T-helper 2 cell treated with Interferon-gamma antibody and Interleukin-4, amounts not matched to agents 100 ng/mL and 5 ng/mL, for 36 hours (primary cell): ENCODE measurements around the gene HAP1. TPM values are rescaled to one million over a fixed set of nuclear protein-coding genes. Genes with fewer than 3 reads are reported as not detected.

Experiments used
- intact Hi-C: fragments of 100-400 bp; cut with micrococcal nuclease; formaldehyde crosslinking; loops from one replicate; pipeline ENCODE4 v1.15.1; 2023
- total RNA-seq: library from RNA; stranded (reverse); gene quantifications from 2 replicates; pipeline ENCODE4 v1.2.3, GENCODE V29; 2022

The HAP1 gene
- total RNA-seq, 1 donor from 2014 or later, result 0.36 TPM

DNA sequence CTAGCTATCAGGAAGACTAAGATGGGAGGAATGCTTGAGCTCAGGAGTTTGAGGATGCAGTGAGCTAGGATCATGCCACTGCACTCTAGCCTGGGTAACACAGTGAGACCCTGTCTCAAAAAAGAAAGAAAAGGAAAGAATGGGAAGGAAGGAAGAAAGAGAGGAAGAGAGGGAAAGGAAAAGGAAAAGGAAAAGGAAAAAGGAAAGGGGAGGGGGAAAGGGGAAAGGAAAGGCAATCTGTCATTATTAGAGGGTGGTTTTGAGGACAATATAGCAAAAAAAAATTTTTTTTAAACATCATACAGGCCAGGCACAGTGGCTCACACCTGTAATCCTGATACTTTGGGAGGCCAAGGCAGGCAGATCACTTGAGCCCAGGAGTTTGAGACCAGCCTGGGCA is 31.7 kb upstream of the HAP1 start:
- intact Hi-C loops, result no loop called here

DNA sequence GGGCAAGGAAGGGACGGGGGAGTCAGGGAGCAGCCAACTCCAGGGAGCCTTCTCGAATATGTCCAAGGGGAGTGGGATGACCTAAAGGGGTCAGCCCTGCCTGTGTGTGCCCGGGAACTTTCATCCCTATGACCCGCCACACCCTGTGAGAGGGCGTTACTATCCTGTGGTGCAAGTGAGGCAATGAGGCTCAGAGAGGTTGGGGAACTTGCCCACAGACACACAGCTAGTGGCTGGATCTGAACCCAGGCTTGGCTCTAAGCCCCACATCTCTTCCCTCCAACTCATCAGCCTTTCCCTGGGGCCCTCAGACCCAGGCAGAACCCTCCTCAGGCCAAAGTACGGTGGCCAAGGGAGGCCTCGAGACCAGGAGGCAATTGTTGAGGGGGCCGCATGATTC is 28.9 kb upstream of the HAP1 start:
- intact Hi-C loops, result no loop called here

DNA sequence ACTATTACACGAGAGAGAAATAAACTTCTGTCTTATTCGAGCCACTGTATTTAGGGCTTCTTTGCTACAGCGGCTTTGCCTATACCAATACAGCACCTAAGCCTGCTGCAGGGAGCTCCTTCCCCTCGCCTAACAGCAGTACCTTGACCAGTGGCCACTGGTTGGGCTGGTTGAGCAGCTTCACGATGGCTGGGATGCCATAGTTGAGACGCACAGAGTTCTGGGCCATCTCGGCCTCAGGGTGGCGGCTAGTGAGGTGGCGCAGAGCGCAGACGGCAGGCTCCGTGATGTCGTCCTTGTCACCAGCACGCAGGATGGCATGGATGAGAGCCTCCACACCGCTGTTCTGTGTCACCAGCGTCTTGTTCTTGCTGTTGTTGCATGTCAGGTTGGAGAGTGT is 28.4 kb upstream of the HAP1 start:
- intact Hi-C loops, result no loop called here

DNA sequence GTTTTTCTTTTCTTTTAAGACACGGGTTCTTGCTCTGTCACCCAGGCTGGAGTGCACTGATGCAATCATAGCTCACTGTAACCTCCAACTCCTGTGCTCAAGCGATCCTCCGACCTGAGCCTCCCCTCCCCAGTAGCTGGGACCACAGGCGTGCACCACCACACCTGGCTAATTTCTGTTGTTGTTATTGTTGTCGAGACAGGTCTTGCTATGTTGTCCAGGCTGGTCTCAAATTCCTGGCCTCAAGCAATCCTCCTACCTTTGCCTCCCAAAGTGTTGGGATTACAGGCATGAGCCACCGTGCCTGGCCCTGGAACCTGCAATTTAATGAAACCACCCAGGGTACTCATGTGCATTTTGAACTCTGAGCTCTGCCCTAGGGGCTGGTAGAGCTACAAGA is 27.9 kb upstream of the HAP1 start:
- intact Hi-C loops, result no loop called here

DNA sequence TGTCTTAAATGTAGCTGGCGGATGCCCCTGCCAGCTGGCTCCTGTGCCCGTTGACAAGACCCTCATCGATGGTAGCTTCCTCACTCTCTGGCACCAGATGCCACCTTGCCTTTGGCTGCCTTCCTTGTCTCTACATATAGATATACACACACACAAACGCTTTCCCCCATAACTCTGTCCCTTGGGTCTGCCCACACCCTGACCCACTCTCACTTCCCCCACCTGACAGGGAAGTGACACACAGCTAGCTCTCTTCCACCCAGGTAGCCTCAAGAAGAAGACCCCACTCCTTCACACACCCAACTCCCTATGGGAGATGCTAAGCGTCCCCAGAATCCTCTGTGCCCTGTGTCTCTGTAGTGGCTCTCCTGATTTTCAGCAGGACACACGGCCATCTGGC is 26.4 kb upstream of the HAP1 start:
- intact Hi-C loops, result no loop called here

DNA sequence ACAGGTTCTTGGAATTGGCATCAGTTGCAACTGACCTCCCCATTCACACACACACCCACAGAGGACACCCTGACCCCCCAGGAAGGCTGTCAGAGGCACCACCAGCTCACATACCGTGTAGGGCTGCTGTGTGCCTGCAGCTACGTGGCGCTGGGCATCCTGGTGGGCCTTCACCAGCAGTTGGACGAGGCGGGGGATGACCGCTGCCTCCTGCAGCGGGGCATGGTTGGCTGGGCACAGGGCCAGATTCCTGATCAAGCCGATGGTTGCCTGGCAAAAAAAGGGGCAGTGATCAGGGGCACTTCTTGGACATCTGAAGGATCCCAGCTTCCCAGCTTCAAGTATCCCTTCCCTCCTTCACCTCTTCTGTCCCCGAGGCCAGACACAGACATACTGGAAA is 24.2 kb upstream of the HAP1 start:
- intact Hi-C loops, result no loop called here

DNA sequence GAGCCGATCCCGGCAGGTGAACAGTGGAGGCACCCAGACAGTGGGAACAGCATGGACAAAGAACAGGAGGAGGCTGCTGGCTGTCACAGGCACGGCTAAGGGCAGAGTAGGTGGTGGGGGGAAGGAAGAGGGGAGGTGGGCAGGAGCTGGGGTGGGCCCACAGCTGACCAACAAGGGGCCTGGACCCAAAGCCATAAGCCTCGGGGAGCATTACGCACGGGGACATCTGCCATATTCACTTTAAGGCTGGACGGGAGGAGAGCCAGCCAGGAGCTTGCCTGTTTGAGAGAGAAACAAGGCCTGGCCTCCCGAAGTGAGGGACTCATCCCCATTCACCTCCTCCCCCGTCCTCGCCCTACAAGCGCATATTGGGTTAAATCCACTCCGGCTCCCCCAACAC is 19.6 kb upstream of the HAP1 start:
- intact Hi-C loops, result no loop called here

DNA sequence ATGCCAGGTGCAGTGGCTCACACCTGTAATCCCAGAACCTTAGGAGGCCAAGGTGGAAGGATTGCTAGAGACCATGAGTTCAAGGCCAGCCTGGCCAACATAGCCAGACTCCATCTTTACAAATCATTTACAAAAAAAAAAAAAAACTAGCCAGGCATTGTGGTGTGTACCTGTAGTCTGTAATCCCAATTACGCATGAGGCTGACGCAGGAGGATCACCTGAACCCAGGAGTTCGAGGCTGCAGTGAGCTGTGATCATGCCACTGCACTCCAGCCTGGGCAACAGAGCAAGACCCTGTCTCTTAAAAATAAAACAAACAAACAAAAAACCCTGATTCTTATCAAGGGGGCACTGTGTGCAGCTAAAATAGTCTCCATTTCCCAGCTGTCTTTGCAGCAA is 16.8 kb upstream of the HAP1 start:
- intact Hi-C loops, result no loop called here

DNA sequence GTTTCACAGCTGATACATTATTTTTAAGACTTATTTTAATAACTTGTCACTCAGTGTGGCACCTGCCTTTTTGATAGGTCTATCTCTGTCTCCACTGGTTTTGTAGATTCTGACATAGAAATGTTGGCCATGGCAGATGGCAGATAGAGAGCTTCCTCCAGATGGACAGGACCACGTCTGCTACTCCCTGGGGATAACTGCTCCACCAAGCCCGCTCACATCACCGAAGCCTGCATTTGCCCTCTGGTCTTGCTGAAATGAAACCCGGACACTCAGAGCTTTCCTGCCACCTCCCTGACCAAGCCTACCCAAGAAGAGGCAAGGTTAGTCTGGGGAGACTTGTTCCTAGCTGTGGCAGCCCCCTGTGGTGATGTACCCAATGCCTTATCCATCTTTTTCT is 16.4 kb upstream of the HAP1 start:
- intact Hi-C loops, result no loop called here

DNA sequence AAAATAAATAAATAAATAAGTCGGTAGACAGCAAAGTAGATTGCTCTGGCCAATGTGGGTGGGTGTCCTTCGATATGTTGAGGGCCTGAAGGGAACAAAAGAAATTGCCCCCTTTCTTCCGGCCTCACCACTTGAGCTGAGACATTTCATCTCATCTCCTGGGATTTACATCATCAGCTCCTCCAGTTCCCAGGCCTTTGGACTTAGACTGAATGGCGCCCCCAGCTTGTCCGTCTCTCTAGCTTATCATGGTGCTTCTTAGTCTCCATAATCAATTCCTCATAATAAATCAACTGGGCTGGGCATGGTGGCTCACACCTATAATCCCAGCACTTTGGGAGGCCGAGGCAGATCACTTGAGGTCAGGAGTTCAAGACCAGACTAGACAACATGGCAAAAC is 13.8 kb upstream of the HAP1 start:
- intact Hi-C loops, result no loop called here

DNA sequence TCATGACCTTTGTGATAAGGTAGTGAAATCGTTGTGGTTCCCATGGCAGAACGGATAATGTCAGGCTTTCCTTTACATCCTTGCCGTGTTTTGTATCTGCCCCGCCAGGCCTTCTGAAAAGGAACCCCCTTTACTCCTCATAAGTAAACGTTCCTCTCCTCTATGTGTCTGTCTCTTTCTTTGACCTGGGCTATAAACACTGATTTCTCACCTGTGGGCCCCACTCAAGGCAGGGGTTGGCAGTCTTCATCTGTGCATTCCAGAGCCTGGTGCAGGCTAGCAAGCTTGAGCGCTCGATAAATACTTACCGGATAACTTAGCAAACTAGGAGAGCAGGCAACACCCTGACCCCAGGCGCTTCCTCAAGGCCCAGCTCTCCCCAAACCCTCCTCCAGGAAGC is 7.3 kb upstream of the HAP1 start:
- intact Hi-C loops, result no loop called here

DNA sequence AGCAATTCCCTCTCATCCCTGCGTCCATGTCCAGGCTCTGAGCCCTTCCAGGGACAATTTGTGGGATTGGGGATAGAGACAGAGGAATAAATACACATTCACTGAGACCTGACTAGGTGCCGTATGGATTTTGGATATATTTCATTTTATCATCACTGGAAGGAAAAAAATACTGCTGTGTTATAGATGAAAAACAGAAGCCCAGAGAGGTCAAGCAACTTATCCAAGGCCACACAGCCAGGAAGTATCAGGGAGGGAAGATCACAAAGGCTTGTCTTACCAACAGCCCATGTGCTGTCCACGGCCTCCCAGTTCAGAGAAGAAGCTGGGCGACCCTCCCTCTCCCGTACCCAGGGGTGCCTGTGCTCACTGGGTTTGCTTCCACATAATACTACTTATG is 6.1 kb upstream of the HAP1 start:
- intact Hi-C loops, result no loop called here

DNA sequence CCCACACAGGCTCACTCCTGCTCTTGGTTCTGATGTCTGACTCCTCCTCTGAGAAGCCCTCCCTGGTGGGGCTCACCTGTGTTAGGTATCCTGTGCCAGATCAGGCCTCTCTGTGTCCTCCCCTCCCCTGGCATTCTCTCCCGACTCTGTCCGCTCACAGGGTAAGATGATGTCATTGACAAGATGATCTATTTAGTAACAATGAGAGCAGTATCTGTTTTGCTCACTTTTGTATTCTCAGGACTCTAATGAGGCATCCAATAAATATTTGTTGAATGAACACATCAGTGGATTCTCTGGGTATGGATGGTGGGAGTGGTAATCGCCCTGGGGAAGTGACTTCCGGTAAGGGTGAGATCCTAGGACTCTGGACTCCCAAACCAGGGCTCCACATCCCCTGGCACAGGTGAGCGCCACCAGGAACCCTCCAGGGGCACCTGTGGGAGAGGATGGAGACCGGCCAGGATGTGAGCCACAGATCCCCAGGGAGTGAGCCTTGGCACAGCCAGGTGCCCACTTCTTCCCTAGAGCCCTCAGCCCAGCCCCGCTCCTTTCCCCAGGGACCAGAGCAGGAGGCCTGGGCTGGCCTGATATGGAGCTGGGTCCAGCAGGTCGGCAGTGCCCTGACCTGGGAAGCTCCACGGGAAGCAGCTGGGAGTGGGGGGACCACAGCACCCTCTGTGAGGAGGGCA is 5.4 kb upstream of the HAP1 start:
- intact Hi-C loops, result loop anchor here (2.0 to 10.0 kb wide), 5 partner anchors 47 to 375 kb away; partner anchors contain the start of genes DHX58, JUP and NKIRAS2

DNA sequence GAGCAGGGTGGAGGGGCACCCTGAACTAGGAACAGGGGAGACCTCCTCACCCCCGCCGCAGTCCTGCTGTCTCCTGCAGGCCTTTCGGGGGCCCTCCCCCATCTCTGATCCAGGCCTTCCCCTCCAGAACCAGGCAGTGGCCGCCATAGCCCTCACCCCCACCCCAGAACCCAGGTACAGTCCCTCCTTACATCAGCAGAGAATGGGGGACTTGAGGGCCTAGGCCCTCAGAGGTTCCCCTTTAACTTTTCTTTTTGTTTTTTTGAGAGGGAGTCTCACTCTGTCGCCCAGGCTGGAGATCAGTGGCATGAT is 4.3 kb upstream of the HAP1 start:
- intact Hi-C loops, result loop anchor here (1.0 to 10.0 kb wide), 6 partner anchors 49 to 376 kb away; partner anchors contain the start of genes DHX58, JUP and NKIRAS2

DNA sequence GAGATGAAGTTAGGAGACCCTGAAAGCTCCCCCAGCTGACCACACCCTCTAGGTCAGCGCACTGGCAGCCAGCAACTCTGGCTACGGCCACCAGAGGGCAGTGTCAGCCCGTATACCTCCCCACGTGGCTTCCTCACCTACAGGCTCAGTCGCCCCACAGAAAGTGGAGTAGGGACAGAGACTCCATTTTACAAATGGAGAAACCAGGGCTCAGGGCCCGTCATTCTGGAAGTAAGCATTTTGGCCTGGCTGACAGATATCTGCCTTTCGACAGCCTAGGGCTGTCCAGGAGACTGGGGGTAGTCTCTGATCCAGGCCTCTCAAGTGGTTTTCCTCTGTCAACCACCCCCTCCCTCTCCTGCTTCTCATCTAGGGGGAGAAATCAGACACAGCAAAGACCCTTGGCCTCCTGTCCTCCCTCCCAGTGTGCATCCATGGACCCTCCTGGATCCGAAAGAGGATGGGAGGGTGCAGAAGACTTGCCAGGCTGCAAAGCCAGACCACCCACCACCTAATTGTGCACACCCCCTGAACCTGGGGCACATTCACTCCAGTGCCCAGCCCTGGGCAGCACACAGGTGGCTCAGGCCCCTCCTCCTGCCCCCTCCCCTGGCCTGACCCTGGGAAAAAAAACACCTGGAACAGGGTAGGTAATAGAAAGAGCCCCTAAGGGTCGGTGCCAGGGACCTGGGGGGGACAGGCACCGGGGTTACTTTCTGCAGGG is 3.8 kb upstream of the HAP1 start:
- intact Hi-C loops, result loop anchor here (1.0 to 10.0 kb wide), 6 partner anchors 49 to 377 kb away; partner anchors contain the start of genes DHX58, JUP and NKIRAS2

DNA sequence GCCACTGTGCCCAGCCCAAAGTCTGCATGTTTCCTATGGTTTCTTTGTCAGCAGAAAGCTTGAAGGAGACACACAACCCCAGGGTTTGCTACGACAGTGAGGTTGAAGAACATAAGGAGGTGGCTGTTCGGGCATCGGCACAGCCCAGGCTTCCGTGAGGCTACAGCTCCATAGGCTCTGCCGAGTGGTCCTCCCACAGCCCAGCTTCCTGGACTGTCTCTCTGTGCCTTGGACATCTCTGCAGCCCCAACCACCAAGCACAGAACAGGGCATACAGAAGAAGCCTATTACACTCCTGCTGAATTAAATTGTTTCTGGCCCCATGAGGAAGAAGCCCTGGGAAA is 3.2 kb upstream of the HAP1 start:
- intact Hi-C loops, result loop anchor here (1.0 to 10.0 kb wide), 6 partner anchors 50 to 377 kb away; partner anchors contain the start of genes DHX58, JUP and NKIRAS2

DNA sequence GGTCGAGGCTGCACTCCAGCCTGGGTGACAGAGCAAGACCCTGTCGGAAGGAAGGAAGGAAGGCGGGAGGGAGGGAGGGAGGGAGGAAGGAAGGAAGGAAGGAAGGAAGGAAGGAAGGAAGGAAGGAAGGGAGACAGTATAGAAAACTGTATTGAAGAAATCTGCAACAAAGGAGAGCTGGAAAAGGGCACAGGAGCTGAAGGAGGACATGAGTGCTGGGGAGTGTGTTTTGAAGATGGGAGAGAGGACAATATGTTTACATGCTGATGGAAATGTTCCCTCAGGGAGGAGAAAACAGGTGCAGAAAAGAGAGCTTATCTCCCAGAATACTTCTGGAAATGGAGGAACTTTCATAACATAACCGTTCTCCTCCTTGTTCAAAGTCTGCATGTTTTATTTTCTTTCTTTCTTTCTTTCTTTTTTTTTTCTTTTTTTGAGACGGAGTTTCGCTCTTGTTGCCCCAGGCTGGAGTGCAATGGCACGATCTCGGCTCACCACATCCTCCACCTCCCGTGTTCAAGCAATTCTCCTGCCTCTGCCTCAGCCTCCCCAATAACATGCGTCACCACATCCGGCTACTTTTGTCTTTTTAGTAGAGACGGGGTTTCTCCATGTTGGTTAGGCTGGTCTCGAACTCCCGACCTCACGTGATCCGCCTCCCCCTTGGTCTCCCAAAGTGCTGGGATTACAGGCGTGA is 2.7 kb upstream of the HAP1 start:
- intact Hi-C loops, result loop anchor here (5.0 to 10.0 kb wide), 4 partner anchors 50 to 378 kb away; partner anchors contain the start of genes DHX58, JUP and NKIRAS2

DNA sequence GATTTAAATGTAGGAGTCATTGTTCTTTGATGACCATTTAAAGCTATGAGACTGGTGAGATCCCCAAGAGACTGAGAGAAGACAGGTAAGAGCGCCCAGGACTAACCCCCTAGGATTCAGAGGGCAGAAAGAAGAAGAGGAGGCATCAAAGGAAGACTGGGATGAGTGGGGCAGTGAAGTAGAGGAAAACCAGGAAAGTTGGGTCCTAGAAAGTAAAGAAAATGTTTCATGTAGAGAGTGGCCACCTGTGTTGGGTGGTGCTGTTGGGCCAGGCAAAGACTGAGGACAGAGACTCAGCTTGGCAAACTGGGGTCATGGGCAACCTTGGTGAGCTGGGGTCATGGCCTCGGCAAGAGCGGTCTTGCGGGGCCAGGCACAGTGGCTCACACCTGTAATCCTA is 1.3 kb upstream of the HAP1 start:
- intact Hi-C loops, result loop anchor here (5.0 to 10.0 kb wide), 4 partner anchors 52 to 379 kb away; partner anchors contain the start of genes DHX58, JUP and NKIRAS2

DNA sequence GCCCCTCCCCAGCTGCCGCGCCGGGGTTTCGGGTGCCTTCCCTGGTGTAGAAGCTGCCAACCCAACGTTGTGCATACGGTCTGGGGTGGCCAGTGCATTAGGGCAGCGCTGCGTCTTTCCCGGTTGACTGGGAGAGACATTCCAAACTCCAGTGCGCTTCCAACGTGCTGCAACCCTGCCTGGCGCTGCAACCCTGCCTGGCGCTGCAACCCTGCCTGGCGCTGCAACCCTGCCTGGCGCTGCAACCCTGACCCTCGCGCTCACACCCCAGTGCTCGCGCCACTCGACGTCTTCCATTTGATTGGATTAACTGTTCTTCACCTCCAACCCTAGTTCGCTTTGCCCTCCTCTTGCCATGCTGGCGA is 488 bp upstream of the HAP1 start:
- intact Hi-C loops, result loop anchor here (5.0 to 10.0 kb wide), 4 partner anchors 52 to 380 kb away; partner anchors contain the start of genes DHX58, JUP and NKIRAS2

DNA sequence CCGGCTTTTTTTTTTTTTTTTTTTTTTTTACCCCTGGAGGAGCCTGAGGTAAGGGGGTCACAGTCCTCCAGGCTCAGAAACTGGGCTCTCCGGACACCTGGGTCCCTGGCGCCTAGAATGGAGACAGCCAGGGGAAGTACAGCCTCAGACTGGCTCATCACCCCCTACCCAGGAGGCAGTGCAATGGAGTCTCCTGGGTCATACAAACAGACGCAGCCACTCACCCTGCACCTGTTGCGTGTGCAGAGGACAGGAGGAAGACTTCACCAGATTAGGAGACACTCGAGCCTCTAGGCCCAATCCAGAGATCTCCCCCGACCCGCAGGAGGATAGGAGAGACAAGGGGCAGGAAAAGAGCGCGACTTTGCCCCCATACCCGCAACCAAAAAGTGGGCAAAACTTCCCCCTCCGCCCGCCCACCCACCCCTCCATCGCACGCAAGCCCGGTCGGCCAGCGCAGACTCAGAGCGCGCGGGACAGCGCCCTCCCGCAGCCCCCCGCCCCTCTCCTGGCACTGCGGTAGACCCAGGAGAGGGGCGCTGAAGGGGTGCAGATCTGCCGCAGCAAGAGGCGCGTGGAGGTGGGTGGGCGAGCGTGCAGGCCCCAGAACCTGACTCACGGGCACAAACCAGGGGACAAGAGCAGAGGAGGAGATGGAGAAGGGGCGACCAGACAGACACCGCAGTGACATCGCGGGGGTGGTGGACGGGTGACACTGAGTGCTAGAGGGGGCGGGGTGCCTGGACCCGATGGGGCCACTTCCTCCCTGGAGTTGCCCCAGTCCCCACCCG is 900 bp downstream of the HAP1 start:
- intact Hi-C loops, result loop anchor here (10.0 kb wide), 2 partner anchors 291 to 381 kb away; partner anchors contain the start of genes DHX58 and NKIRAS2

DNA sequence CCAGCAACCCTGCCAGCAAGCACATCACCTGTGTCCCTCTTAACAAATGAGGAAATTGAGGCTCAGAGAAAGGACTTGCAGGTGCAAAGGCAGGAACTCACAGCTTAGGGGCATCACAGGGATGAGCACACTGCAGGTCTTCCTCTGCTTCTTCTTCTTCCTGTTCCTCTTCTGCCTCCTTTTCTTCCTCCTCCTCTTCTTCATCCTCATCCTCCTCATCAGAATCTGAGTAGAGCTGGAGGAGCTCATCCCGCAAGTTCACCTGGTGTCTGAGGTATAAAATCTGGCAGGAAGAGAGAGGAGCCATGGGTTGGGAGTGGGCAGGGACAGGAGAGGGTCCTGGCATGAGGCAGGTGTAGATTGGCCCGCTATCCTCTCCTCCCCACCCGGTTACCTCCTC is 2.6 kb downstream of the HAP1 start:
- intact Hi-C loops, result loop anchor here (10.0 kb wide), 2 partner anchors 293 to 383 kb away; partner anchors contain the start of genes DHX58 and NKIRAS2
